GM18868 (cell line): ENCODE results near the gene LDLR.
"Not testable (repeated sequence)": the region's sequence is repeated elsewhere in the genome, so short reads cannot be mapped to it uniquely, and the experiment has no call there.

Experiments used
- ATAC-seq: cut with Tn5 transposase; IDR thresholded peaks from one replicate; pipeline ENCODE4 v1.9.1; 2021; ENCODE audit warnings: mild to moderate bottlenecking, moderate library complexity; ENCODE audit not compliant: unreplicated experiment

Gene LDLR

DNA sequence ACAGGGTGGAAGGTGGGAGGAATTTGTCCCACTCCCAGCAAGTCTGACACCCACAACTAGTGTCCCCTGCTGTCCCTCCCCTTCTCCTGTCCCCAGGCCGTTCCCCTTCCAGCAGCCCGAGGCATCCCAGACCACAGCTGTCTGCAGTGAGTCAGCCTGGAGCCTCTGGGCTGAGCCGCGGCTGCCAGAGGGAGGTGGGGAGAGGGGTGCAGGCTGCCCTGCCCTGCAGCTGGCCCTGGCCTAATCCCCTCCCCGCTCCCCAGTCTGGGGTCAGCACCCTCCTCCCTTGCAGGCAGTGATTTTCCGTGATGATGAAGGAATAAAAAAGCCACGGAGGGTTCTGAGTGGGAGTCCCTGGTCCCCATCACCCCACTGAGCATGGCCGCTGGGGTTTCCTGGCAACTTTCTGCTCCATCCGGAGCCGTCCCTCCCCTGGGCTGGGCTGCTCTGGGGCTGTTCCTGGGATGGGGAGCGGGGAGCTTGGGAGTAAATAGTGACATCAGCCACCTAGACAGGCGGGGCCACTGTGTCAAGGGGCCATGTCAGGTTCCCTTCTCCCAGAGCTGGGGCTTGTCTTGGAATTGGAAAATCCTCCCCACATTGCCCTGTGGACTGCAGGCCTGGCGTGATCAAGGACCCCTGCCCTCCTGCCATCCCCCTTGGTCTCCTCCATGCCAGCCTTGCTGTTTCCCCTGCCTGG is 49.5 kb downstream of the LDLR start:
- no peak for ATAC-seq

DNA sequence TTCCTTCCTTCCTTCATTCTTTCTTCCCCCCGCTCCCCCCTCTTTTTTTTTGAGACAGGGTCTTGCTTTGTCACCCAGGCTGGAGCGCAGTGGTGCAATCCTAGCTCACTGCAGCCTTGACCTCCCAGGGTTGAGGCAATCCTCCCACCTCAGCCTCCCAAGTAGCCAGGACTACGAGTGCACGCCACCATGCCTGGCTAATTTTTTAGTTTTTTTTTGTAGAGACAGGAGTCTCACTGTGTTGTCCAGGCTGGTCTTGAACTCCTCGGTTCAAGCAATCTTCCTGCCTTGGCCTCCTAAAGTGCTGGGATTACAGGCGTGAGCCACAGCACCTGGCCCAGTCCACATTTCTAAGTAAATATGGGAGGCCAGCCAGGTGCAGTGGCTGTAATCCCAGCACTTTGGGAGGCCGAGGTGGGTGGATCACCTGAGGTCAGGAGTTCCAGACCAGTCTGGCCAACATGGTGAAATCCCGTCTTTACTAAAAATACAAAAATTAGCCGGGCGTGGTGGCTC is 50.8 kb downstream of the LDLR start:
- ATAC-seq, result not testable (repeated sequence)

DNA sequence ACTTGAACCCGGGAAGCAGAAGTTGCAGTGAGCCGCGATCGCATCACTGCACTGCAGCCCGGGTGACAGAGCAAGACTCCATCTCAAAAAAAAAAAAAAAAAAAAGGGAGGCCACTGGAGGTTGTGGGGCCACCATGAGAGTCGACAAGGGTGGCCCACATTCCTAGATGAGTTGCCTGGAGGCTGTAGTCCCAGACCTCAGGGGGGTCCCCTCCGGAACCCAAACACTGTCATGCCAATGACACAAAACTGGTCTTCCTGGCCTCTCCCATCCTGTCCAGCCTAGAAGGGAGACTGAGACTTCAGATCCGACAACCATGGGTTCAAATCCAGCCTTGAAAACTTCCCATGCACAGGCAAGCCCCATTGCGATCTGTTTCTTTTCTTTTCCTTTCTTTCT is 51.6 kb downstream of the LDLR start:
- no peak for ATAC-seq

DNA sequence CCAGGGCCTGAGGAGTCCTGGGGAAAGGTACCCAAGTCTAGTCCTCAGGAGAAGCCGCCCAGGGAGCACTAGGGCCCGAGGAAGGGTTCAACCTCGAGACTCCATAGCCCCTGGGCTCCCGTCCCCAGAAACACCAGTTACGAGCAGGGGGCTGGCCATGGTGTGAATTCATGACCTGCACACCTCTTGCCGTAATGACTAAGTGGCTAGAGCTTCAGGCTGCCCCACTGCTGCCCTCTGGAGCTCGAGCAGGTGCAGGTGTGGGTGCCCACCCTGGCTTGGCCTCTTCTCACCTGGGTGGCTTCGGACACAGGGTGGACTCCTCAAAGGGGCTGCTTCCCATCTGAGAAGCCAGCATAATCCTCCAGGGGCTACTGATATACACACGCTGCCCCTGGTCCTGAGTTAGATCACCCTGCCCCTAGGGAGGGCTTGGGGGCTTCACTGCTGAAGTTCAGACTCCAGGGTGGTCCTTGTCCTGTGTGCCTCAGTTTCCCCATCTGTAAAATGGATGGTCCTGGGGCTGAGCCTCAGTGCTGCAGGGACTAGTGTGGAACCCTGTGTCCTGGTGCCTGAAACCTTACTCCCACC is 52.8 kb downstream of the LDLR start:
- ATAC-seq, result no peak

DNA sequence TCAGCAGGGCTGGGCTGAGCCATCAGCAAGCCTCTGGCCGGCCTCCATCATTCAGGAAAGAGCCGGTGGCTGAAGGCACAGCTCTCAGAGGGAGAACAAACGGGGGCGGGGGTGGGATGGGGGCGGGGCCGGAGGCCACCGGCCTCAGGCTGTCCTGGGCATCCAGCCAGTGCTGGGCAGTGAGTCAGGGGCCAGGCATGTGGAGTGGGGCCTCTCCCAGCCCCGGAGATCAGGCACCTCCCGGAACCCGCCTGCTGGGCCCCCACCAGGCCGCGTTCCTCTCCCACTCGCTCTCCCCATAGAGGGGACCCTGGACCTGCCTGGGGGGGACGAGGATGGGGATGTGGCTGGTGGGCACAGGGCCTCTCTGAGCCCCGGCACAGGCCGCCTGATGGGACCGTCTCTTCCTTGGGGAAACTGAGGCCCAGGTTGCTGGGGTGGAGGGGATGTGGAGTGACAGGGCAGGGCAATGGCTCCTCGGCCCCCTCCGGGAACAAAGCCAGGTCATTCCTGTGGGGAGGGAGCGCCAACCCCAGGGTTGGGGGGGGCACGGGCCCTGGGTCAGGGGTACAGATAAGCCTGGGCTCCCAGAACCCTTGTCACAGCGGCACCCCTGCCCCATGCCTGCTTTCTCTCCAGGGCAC is 53.4 kb downstream of the LDLR start:
- ATAC-seq, result no peak

DNA sequence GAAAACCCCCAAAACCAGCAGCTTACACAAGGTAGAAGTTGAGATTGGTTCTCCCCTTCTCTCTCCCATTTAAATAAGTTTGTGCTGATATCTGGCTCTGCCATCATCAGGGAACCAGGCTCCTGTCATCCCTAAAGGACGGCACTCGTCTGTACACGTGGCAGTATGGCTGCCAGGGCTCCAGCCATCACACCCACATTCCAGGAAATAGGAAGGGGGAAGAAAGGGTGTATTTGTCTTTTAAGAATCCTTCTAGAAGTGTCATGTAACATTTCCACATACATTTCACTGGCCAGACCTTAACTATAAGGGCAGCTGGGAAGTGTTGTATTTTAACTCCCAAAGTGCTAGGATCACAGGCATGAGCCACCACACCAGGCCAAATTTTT is 56.3 kb downstream of the LDLR start:
- ATAC-seq, result no peak

DNA sequence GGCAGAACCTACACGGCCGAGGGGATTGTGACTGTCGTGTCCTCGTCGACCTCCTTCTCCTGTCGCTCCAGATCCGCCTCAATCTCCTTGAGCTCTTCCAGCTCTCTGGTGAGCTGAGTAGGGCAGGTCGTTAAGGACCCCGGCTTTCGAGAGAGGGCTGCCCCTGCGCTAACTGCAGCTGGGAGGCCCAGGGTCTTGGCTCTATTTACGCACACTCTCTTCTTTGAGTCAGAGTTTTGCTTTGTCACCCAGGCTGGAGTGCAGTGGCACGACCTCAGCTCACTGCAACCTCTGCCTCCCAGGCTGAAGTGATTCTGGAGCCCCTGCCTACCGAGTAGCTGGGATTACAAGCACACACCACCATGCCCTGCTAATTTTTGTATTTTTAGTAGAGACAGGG is 58.7 kb downstream of the LDLR start:
- no peak for ATAC-seq

DNA sequence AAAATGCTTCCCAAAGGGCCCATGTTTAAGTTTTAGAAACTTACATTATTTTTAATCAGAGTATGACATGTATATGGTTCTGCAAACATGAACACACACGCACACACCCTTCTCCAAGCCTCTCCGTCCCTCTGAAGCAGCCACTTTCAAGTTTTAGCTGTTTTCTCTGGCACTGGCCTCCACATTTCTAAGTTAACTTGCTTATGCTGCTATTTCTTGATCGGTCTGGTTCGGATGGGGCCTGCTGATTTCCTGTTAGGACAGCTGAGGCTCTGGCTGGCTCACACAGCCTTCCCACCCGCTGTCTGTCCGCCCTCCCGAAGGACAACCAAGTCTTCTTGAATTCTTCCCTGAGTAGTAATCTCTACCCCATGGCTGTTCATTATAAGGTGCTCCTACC is 61.9 kb downstream of the LDLR start:
- no peak for ATAC-seq

DNA sequence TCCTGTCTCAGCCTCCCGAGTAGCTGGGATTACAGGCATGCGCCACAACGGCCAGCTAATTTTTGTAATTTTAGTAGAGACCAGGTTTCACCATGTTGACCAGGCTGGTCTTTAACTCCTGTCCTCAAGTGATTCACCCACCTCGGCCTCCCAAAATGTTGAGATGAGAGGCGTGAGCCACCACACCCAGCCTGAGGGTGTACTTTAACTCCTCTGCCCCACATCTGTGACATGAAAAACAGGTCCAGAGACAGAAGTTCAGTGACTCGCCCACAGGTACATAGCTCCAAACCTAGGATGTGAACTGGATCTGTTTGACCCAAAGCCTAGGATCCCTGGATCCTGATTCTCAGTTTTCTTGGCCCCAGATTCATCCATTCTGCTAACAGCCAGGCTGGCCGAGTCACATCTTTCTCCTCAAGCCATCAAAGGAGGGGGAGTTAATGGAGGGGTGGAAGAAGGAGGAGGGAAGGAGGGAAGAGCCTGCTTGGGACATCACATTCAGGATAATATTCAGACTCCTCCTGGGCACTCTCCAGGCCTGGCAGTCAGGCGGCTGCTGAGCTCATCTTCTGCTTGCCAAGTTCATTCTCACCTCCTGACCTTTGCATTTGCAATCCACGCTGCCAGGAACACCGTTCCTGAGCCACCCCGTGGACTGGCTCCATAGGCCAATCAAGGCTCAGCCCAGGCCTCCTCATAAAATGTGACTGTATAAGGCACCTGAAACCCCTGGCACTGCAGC is 63.2 kb downstream of the LDLR start:
- no peak for ATAC-seq

DNA sequence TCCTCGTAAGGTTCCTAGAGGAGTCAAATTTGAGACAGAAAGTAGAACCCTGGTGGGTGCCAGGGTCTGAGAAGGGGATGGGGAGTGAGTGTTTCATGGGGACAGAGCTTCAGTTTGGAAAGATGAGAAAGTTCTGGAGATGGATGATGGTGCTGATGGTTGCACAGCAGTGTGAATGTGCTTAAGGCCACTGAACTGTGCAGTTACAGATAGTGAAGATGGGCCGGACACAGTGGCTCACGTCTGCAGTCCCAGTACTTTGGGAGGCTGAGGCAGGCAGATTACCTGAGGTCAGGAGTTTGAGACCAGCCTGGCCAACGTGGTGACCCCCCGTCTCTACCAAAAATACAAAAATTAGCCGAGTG is 65.4 kb downstream of the LDLR start:
- ATAC-seq, result no peak

DNA sequence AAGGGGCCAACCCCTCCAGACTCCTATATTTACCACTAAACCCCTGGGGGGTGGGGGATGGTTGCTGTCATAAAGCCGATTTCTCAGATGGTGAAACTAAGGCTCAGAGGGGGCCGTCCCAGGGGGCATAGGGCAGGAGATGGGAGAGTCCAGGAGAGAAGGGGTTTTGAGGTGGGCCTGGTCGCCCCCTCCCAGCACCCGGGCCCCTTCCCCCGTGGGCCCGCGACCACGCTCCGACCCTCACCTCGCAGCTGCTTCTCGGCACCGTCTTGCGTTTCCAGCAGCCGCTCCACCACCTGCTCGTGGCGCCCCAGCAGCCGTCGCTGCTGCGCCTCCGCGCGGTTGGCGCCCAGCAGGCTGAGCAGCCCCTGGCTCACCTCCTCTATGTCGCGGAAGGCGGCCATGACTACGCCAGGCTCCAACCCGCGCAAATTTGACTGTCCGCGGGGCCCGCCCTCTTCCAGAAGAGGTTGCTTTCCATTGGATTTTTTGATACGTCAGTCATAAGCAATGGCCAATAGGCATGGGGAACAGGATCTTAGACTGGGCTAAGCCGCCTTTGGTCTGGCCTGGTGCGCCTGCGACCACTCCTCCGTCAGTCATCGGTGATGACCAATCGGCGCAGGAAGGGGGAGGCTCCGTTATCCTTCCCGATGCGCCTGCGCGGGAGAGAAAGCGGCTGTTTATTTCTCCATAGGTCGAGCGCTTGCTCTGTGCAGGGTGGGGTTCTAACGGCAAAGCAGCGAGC is 66.3 kb downstream of the LDLR start, which contains the start of gene SPC24:
Gene SPC24 (minus strand): TSS at position 410 of the 748 bp plus-strand sequence. CDS start 6 bp downstream, at position 404.
- peak; percentile 98 for ATAC-seq

DNA sequence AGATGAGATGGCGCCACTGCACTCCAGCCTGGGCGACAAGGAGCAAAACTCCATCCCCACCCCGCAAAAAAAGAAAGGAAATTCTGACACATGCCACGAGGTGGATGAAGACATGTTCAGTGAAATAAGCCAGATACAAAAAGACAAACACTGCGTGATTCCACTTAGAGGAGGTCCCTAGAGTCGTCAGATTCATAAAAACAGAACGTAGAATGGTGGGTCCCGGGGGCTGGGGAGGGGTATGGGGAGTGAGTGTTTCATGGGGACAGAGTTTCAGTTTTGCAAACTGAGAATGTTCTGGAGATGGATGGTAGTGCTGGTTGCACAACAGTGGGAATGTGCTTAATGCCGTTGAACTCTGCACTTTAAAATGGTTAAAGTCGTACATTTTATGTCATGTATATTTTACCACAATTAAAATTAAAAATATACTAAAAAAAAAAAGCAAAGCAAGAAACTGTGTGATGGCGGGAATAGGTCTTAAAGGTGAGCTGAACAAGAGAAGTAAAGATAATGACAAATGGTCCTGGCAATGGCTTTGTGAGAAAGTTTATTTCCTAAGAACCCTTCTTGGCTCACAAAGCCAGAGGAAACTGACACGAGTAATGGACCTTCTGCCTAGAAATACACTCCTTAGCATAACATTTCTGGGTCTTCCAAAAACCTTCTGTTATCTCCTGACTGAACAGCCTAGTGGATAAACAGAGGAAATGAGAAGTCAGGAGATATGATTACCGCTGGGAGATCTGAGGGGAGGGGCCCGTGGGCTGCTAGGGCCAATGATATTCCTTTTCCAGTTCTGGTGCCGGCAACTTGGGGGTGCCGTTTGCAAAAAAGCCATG is 70.6 kb downstream of the LDLR start:
- no peak for ATAC-seq

DNA sequence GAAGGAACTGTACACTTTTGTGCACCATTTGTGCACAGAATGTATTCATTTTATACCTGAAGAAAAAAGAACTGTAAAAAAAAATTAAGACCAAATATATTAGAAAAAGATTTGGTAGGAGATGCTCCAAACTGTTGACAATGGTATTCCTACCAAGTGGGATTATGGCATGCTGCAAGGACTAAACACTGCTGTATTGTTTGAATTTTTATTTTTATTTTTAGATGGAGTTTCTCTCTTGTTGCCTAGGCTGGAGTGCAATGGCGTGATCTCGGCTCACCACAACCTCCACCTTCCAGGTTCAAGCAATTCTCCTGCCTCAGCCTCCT is 71.1 kb downstream of the LDLR start:
- ATAC-seq, result not testable (repeated sequence)

DNA sequence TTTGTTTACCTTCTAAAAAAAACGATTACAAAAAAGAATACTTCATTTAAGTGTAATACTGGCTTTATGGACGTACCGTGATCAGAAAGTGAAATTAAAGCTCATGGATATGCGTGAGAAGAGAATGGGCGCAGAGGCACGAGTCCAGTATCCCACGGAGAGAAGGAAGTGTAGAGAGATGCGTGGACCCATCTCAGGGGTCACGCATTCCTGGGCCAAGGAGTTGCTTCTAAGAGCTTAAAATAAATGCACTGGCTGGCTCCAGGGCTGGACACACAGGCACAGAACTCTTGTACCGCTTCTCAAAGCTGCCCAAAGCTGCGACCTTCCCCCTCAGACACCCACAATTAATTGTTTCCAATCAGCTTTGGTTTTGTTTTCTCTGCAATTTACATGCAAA is 75.0 kb downstream of the LDLR start:
- no peak for ATAC-seq

DNA sequence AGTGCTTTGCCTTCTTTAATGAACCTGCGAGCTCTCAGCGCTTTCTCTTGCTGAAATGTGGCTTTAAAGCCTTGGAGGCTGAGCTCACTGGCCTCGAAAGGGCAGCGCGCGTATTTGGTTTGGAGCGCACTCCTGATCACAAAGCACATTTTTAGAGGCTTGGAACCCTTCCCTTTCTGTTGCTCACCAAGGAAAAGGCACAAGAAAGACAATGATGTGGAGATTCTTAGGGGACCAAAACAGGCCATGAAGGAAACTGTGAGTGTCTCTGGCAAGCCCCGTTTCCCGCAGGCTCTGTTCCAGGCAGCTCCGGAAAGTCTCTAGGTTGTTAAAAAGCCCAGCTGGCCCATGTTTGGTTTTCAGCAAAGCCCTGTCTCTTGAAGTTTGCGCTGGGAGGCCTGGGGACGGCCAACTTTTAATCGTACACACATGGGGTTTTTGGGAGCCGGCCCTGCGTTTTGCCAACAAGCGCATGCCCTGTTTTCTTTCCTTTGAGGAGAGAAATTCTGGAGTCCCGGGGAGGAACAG is 75.7 kb downstream of the LDLR start:
- ATAC-seq, result no peak

DNA sequence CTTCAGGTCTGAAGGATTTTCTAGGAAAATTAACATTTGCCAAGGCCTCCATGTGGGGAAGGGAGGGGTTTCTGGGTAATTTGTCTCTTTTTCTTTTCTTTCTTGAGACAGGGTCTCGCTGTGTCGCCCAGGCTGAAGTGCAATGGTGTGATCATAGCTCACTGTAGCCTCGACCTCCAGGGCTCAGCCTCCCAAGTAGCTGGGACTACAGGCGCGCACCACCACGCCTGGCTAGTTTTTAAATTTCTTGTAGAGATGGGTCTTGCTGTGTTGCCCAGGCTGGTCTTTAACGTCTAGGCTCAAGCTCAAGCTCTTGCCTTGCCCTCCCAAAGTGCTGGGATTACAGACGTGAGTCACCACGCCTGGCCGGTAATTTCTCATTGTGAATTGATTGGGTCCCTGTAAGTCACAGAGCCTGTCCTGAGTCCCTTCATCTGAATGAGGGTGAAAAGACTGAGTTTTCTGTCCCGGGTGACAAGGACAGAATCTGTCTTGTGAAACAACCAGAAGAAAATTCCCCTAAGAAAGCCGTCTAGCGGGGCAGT is 76.3 kb downstream of the LDLR start:
- ATAC-seq, result no peak

DNA sequence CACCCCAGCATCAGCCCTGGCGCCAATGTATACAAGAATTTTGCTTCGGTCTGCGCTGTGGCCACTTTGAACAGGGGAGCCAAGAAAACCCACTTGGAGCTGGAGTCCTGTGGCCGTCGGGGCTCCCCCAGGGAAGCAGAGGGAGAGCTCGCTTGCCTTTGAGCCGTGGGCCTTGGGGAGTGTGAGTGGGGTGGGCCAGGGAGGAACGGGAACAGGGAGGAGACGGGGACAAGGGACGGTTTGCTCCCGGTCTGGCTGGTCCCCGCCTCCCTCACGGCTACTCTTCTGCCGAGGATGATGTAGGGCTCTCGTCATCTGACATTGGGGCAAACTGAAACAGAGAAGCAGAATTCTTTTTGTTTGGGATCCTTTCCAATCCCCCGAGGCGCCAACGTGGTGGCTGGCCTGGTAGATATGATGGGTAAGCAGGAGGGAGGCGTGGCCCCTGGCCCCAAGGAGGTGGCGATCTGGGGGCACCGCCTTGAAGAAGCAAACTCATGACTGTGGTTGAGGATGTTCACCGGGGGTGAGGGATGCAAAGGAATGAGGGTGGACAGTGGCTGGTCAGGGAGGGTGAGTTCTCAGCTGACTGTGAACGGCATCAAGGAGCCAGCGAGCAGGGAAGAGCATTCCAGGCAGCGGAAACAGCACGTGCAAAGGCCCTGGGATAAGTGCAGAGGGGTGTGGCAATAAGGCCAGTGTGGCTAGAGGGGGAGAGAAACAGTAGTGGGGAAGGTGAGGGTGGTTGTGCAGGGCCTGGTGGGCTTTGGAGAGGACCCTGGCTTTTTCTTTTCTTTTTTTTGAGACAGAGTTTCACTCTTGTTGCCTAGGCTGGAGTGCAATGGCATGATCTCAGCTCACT is 77.2 kb downstream of the LDLR start:
- ATAC-seq, result no peak

DNA sequence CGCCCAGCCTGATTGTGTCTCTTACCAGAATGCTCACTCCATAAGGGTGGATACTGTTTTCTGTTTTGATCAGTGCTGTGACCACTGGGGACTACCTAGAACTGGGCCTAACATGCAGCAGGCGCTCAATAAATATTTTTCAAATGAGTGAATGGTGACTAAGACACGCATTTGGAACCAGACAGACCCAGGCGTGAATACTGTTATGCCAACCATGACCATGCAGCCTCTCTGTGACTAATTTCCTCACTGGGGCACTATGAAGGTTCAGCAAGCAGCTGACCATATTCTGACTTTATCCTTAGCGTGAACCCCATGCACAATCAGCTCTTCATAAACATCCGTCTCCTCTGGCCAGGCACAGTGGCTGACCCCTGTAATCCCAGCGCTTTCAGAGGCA is 79.3 kb downstream of the LDLR start:
- no peak for ATAC-seq
